ENCODE data around the gene SERPINA3.

DNA sequence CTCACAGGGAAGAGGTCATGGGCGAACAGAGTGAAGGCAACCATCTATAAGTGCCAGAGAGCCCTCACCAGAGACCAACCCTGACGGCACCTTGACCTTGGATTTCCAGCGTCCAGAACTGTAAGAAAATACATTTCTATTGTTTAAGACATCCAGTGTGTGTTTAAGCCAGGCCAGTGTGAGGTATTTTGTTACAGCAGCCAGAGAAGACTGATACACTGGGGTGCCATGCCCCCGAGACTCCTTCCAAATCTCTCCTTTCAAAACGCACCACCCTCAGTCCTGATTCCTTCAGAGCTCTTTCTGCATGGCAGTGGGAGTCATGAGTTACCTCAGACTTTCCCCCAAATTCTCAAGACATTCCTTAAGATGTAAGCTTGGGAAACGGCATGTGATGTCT lies 33.5 kb upstream of the SERPINA3 start:
- TF ChIP-seq POLR2A (IDR thresholded peaks at IDR 0.05; ENCODE audit: low read depth, low read length) (no peak), POLR2AphosphoS5 (IDR thresholded peaks at IDR 0.05; ENCODE audit: low read depth, low read length) (no peak), TAF1 (IDR thresholded peaks at IDR 0.05; ENCODE audit: low read depth, low read length) (no peak), POU2F2 (IDR thresholded peaks at IDR 0.05; ENCODE audit: low read depth, low read length) (no peak), SPI1 (IDR thresholded peaks at IDR 0.05; ENCODE audit: low read depth, low read length) (no peak)
